ENCODE data around the gene SPAG16. TPM values are rescaled to one million over a fixed set of nuclear protein-coding genes. Genes with fewer than 3 reads are reported as not detected.

SPAG16 gene
- total RNA-seq, 1 experiment from 2014 or later: 13.0 TPM

DNA sequence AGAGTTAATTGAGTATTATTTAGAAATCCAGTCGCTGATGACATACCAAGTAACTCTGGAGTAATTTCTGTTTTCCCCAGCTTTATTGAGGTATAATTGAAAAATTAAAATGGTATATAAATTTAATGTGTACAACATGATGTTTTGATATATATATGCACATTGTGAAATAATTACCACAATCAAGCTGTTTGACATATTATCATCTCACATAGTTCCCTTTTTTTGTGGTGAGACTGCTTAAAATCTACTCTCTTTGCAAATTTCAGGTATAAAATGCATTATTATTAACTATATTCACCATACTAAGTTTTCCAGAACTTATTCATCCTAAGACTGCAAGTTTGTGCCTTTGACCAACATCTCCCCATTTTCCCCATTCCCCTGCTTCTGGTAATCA, 25.0 kb upstream of the SPAG16 start:
- in situ Hi-C loops (cut with HindIII; ENCODE audit: low pct_unique_long_range_greater_than_20kb, low sequenced_read_pairs) (no loop called here), intact Hi-C loops (cut with micrococcal nuclease; ENCODE audit: unreplicated experiment) (no loop called here)
- BruUV-seq (replicated peaks): no TSS peak
- Histone ChIP-seq H3K9me3 (ENCODE audit: control insufficient read depth, insufficient read depth, low read depth, low read length) (no peaks in the 10 kb centered on the region), H3K27me3 (ENCODE audit: control insufficient read depth, insufficient read depth, low read length) (no peaks in the 10 kb centered on the region), H3K36me3 (ENCODE audit: control insufficient read depth, insufficient read depth, low read length) (no peaks in the 10 kb centered on the region), H3K4me3 (ENCODE audit: low read depth in 2 of 2, low read length in 2 of 2) (no peak overlapping the region), H3K4me1 (ENCODE audit: control insufficient read depth, insufficient read depth, low read length) (no peaks in the 10 kb centered on the region), H3K27ac (ENCODE audit: low read length) (no peak overlapping the region)
- no peak for ATAC-seq
- no peak for DNase-seq (ENCODE audit: low read depth, low spot score)
- no peak for TF ChIP-seq POLR2AphosphoS5 (IDR thresholded peaks at IDR 0.05; ENCODE audit: low read depth, low read length)
- TF ChIP-seq, protein P1, sequence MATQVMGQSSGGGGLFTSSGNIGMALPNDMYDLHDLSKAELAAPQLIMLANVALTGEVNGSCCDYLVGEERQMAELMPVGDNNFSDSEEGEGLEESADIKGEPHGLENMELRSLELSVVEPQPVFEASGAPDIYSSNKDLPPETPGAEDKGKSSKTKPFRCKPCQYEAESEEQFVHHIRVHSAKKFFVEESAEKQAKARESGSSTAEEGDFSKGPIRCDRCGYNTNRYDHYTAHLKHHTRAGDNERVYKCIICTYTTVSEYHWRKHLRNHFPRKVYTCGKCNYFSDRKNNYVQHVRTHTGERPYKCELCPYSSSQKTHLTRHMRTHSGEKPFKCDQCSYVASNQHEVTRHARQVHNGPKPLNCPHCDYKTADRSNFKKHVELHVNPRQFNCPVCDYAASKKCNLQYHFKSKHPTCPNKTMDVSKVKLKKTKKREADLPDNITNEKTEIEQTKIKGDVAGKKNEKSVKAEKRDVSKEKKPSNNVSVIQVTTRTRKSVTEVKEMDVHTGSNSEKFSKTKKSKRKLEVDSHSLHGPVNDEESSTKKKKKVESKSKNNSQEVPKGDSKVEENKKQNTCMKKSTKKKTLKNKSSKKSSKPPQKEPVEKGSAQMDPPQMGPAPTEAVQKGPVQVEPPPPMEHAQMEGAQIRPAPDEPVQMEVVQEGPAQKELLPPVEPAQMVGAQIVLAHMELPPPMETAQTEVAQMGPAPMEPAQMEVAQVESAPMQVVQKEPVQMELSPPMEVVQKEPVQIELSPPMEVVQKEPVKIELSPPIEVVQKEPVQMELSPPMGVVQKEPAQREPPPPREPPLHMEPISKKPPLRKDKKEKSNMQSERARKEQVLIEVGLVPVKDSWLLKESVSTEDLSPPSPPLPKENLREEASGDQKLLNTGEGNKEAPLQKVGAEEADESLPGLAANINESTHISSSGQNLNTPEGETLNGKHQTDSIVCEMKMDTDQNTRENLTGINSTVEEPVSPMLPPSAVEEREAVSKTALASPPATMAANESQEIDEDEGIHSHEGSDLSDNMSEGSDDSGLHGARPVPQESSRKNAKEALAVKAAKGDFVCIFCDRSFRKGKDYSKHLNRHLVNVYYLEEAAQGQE (IDR thresholded peaks at IDR 0.05; ENCODE audit: insufficient read depth in 1 of 2, low read depth in 2 of 2, low read length in 1 of 2): no peak
- TF ChIP-seq TCF7L2 (IDR thresholded peaks at IDR 0.05; ENCODE audit: low read depth, low read length): no peak
- TF ChIP-seq, protein P2, sequence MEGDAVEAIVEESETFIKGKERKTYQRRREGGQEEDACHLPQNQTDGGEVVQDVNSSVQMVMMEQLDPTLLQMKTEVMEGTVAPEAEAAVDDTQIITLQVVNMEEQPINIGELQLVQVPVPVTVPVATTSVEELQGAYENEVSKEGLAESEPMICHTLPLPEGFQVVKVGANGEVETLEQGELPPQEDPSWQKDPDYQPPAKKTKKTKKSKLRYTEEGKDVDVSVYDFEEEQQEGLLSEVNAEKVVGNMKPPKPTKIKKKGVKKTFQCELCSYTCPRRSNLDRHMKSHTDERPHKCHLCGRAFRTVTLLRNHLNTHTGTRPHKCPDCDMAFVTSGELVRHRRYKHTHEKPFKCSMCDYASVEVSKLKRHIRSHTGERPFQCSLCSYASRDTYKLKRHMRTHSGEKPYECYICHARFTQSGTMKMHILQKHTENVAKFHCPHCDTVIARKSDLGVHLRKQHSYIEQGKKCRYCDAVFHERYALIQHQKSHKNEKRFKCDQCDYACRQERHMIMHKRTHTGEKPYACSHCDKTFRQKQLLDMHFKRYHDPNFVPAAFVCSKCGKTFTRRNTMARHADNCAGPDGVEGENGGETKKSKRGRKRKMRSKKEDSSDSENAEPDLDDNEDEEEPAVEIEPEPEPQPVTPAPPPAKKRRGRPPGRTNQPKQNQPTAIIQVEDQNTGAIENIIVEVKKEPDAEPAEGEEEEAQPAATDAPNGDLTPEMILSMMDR (IDR thresholded peaks at IDR 0.05): no peak
- no peak for TF ChIP-seq SIN3A (IDR thresholded peaks at IDR 0.05; ENCODE audit: borderline replicate concordance, insufficient read depth, low read depth, low read length)
- CTCF ChIA-PET: no interaction called here
- POLR2A ChIA-PET: no interaction called here

DNA sequence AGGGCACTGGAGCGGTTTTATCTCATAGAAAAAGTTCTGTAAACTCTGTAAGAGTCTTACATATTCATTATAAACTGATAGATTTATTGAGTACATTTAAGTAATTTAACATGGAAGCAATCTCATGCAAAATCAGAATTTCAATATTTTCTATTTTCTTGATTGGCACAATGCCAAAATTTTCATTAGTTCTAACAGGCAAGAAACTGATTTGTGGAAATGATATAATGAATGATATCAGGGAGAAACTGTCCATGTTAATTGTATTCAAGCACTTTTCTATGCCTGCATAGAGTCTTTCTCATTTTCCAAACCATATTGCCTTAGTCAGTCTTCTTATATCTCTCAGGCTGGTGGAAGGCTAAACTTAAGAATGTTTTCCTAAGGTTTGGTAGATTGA, 23.0 kb upstream of the SPAG16 start:
- DNase-seq (ENCODE audit: low read depth, low spot score) (no peak), ATAC-seq (no peak)
- H3K27ac ChIP-seq (ENCODE audit: low read length): no peak overlapping the region
- no peak for TF ChIP-seq TCF7L2 (IDR thresholded peaks at IDR 0.05; ENCODE audit: low read depth, low read length)
- TF ChIP-seq, protein P2 (IDR thresholded peaks at IDR 0.05): no peak
- no peak for TF ChIP-seq SIN3A (IDR thresholded peaks at IDR 0.05; ENCODE audit: borderline replicate concordance, insufficient read depth, low read depth, low read length)
- TF ChIP-seq, protein P1 (IDR thresholded peaks at IDR 0.05; ENCODE audit: insufficient read depth in 1 of 2, low read depth in 2 of 2, low read length in 1 of 2): no peak
- no peak for TF ChIP-seq POLR2AphosphoS5 (IDR thresholded peaks at IDR 0.05; ENCODE audit: low read depth, low read length)
- no peaks in the 10 kb centered on the region for H3K9me3 ChIP-seq (ENCODE audit: control insufficient read depth, insufficient read depth, low read depth, low read length)
- intact Hi-C loops (cut with micrococcal nuclease; ENCODE audit: unreplicated experiment): no loop called here
- ChIA-PET POLR2A (no interaction called here), CTCF (no interaction called here)
- no peaks in the 10 kb centered on the region for H3K27me3 ChIP-seq (ENCODE audit: control insufficient read depth, insufficient read depth, low read length)
- no peaks in the 10 kb centered on the region for H3K4me1 ChIP-seq (ENCODE audit: control insufficient read depth, insufficient read depth, low read length)
- H3K4me3 ChIP-seq (ENCODE audit: low read depth in 2 of 2, low read length in 2 of 2): no peak overlapping the region
- BruUV-seq (replicated peaks): no TSS peak
- H3K36me3 ChIP-seq (ENCODE audit: control insufficient read depth, insufficient read depth, low read length): no peaks in the 10 kb centered on the region
- in situ Hi-C loops (cut with HindIII; ENCODE audit: low pct_unique_long_range_greater_than_20kb, low sequenced_read_pairs): no loop called here

All from Panc1 (cell line).